ENCODE measurements around the gene KMT2E. TPM values are rescaled to one million over a fixed set of nuclear protein-coding genes. Genes with fewer than 3 reads are reported as not detected.
A peak's percentile ranks its signal among the peaks of the same experiment; 100 is the strongest.
"Not testable (repeated sequence)": the region's sequence is repeated elsewhere in the genome, so short reads cannot be mapped to it uniquely, and the experiment has no call there.

KMT2E gene
- total RNA-seq, 1 donor from 2014 or later, result 97.0 TPM

DNA sequence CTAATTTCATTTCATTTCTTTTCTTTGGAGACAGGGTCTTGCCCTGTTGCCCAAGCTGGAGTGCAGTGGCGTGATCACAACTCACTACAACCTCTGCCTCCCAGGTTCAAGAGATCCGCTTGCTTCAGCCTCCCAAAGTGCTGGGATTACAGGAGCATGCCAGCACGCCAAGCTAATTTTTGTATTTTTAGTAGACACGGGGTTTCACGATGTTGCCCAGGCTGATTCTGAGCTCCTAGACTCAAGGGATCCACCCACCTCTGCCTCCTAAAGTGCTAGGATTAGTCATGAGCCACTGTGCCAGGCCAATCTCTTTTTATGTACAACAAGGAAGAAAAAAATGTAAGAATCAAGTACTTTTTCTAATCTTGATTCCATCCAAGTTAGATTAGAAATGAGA is 10.7 kb upstream of the KMT2E start:
- TF ChIP-seq, protein P1, sequence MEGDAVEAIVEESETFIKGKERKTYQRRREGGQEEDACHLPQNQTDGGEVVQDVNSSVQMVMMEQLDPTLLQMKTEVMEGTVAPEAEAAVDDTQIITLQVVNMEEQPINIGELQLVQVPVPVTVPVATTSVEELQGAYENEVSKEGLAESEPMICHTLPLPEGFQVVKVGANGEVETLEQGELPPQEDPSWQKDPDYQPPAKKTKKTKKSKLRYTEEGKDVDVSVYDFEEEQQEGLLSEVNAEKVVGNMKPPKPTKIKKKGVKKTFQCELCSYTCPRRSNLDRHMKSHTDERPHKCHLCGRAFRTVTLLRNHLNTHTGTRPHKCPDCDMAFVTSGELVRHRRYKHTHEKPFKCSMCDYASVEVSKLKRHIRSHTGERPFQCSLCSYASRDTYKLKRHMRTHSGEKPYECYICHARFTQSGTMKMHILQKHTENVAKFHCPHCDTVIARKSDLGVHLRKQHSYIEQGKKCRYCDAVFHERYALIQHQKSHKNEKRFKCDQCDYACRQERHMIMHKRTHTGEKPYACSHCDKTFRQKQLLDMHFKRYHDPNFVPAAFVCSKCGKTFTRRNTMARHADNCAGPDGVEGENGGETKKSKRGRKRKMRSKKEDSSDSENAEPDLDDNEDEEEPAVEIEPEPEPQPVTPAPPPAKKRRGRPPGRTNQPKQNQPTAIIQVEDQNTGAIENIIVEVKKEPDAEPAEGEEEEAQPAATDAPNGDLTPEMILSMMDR (IDR thresholded peaks at IDR 0.05), result no peak
- H3K9me3 ChIP-seq, result no peaks in the 10 kb centered on the region
- peak overlapping the region; percentile 3 for H3K4me3 ChIP-seq
- DNase-seq (no peak), ATAC-seq (peak; percentile 85)
- no peaks in the 10 kb centered on the region for H3K27me3 ChIP-seq
- peaks cover 90% of the 10 kb centered on the region for H3K4me1 ChIP-seq
- no peaks in the 10 kb centered on the region for H3K36me3 ChIP-seq
- intact Hi-C loops (cut with DNase I), result no loop called here
- H3K27ac ChIP-seq, result peak overlapping the region; percentile 12

DNA sequence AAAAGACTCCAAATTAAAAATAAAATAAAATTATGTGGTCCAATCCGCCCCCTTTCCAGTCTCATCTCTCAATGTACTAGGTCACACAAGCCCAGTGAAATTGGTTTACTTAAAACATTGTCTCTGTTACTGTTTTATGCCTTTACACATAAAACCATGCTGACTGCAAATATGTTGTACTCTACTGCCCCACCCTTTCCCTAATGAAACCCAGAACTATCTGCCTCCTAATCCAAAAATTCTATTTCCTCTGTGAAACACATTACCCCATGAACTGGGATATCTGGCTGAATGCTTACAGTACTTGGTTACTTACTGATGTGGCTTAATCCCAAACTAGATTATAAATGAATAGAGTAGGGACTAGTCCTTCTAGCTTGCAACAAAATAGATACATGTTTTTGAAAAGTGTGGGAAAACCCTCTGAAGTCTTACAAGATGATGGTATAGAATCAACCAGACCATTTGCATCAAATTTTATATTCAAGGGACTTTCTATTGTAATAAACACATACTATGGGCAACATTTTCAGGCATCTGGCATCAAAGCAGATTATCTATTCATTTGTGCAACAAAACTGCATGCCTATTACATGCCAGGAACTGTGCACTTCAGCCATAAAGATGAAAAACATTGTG is 10.0 kb upstream of the KMT2E start:
- no peaks in the 10 kb centered on the region for H3K36me3 ChIP-seq
- no peak overlapping the region for H3K4me3 ChIP-seq
- peaks cover 90% of the 10 kb centered on the region for H3K4me1 ChIP-seq
- intact Hi-C loops (cut with DNase I), result no loop called here
- no peaks in the 10 kb centered on the region for H3K27me3 ChIP-seq
- H3K27ac ChIP-seq, result peak overlapping the region; percentile 12
- H3K9me3 ChIP-seq, result no peaks in the 10 kb centered on the region
- DNase-seq (no peak), ATAC-seq (no peak)
- TF ChIP-seq, protein P1 (IDR thresholded peaks at IDR 0.05), result no peak

DNA sequence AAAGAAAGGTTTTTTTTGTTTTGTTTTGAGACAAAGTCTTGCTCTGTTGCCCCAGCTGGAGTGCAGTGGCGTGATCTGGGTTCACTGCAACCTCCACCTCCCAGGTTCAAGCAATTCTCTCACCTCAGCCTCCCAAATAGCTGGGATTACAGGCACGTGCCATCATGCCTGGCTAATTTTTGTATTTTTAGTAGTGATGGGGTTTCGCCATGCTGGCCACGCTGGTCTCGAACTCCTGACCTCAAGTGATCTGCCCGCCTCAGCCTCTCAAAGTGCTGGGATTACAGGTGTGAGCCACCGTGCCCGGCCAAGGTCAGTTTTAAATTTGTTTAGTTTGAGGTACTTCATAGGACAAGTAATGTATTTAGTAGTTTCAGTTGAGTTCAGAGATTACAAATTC is 9.0 kb upstream of the KMT2E start:
- H3K27me3 ChIP-seq; H3K9me3 ChIP-seq; DNase-seq; intact Hi-C loops (cut with DNase I); H3K36me3 ChIP-seq; H3K27ac ChIP-seq; H3K4me3 ChIP-seq; ATAC-seq: not testable (repeated sequence)
- peaks cover 89% of the 10 kb centered on the region for H3K4me1 ChIP-seq

DNA sequence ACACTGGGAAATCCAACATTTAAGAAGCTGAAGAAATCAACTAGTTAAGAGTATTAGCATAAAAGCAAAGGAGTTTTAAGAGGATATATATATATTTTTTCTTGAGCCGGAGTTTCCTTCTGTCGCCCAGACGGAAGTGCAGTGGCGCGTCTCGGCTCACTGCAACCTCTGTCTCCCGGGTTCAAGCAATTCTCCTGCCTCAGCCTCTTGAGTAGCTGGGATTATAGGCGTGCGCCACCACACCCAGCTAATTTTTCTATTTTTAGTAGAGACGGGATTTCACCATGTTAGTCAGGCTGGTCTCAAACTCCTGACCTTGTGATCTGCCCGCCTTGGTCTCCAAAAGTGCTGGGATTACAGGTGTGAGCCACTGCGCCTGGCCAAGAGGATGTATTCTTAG is 8.5 kb upstream of the KMT2E start:
- H3K9me3 ChIP-seq; H3K4me3 ChIP-seq; H3K36me3 ChIP-seq; ATAC-seq; H3K27me3 ChIP-seq; H3K27ac ChIP-seq; DNase-seq; intact Hi-C loops (cut with DNase I): not testable (repeated sequence)
- peaks cover 87% of the 10 kb centered on the region for H3K4me1 ChIP-seq

DNA sequence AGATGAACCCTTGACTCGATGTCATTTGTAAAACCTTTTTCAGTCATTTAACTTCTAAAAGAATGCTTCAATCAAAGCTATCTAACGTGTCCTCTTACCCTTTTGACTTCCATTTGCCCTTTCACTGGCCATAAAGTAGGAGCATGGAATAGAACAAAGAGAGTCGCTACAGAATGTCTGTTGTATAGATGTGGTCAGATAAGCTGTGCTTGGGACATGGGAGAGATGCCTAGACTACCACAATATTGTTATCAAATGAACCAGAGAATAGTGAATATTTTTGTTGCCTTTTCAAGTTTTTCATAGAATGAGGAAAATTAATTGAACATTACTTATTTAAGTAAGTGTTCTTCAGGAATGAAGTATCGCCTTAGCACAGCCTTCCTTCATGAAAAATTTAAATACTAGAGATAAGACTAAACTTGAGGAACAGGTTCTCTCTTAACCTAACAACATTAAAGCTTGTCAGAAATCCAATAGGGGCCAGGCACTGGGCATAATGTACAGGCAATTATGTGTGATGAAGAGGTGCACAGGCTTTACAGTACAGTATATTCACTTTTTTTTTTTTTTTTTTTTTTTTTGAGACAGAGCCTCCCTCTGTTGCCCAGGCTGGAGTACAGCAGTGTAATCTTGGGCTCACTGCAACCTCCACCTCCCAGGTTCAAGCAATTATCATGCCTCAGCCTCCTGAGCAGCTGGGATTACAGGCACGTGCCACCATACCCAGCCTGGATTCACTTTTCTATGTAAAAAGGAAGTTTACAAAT is 7.5 kb upstream of the KMT2E start:
- Histone ChIP-seq H3K9me3 (no peaks in the 10 kb centered on the region), H3K4me1 (peaks cover 79% of the 10 kb centered on the region), H3K36me3 (no peaks in the 10 kb centered on the region), H3K27me3 (no peaks in the 10 kb centered on the region), H3K4me3 (no peak overlapping the region), H3K27ac (no peak overlapping the region)
- ATAC-seq (peak; percentile 32), DNase-seq (no peak)
- TF ChIP-seq, protein P1 (IDR thresholded peaks at IDR 0.05), result no peak
- intact Hi-C loops (cut with DNase I), result no loop called here

DNA sequence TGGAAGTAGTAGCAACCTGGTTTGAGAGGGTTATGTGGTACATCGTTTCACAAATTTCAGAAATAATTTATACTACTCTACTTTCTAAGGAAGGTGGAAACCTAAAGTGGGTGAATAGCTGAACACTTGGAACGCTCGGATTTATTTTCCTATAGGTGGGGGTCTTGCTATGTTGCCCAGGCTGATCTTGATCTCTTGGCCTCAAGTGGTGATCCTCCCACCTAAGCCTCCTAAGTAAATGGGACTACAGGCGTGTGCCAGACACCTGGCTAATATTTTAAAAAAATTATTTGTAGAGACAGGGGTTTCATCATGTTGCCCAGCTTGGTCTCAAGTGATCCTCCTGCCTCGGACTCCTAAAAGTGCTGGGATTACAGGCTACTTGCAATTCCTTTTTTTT is 6.7 kb upstream of the KMT2E start:
- TF ChIP-seq, protein P1 (IDR thresholded peaks at IDR 0.05), result no peak
- Histone ChIP-seq H3K4me3 (no peak overlapping the region), H3K36me3 (no peaks in the 10 kb centered on the region), H3K27me3 (no peaks in the 10 kb centered on the region), H3K9me3 (no peaks in the 10 kb centered on the region), H3K4me1 (peaks cover 72% of the 10 kb centered on the region), H3K27ac (no peak overlapping the region)
- DNase-seq (no peak), ATAC-seq (no peak)
- intact Hi-C loops (cut with DNase I), result no loop called here

All from upper lobe of right lung (tissue), 1 donor.